Measurements from ENCODE around the gene HERPUD2.
"Not testable (repeated sequence)": the region's sequence is repeated elsewhere in the genome, so short reads cannot be mapped to it uniquely, and the experiment has no call there.

HERPUD2 gene

DNA sequence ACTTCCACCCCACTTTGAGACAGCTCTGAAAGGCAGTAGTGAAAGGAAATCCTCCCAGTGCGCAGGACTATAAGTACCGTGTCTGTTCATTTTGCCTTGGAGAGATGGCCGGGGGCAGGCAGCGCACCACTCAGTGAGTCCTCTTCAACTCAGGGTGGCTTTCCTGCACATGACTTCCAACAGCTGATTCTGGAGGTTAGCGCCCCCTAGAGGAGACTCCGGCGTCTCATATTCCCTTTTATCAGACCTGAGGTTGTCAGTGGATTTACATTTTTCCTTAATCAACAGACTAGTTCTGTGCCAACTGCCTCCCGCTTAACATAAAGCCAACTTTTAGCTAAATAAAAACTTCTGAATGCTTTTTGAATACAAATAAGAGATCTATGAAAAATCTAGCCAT is 101.0 kb downstream of the HERPUD2 start:
- Mint-ChIP-seq H3K4me3 (no peak overlapping the region), H3K4me1 (peaks cover 5% of the 10 kb centered on the region), H3K27me3 (ENCODE audit: low read depth) (no peaks in the 10 kb centered on the region), H3K36me3 (ENCODE audit: low read depth) (no peaks in the 10 kb centered on the region), H3K27ac (no peak overlapping the region), H3K9me3 (no peaks in the 10 kb centered on the region)
- TF ChIP-seq, protein P1, sequence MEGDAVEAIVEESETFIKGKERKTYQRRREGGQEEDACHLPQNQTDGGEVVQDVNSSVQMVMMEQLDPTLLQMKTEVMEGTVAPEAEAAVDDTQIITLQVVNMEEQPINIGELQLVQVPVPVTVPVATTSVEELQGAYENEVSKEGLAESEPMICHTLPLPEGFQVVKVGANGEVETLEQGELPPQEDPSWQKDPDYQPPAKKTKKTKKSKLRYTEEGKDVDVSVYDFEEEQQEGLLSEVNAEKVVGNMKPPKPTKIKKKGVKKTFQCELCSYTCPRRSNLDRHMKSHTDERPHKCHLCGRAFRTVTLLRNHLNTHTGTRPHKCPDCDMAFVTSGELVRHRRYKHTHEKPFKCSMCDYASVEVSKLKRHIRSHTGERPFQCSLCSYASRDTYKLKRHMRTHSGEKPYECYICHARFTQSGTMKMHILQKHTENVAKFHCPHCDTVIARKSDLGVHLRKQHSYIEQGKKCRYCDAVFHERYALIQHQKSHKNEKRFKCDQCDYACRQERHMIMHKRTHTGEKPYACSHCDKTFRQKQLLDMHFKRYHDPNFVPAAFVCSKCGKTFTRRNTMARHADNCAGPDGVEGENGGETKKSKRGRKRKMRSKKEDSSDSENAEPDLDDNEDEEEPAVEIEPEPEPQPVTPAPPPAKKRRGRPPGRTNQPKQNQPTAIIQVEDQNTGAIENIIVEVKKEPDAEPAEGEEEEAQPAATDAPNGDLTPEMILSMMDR (IDR thresholded peaks at IDR 0.05; ENCODE audit: unreplicated experiment in 3 of 3), result peak in 2 of 3 experiments; percentile 16 to 22

DNA sequence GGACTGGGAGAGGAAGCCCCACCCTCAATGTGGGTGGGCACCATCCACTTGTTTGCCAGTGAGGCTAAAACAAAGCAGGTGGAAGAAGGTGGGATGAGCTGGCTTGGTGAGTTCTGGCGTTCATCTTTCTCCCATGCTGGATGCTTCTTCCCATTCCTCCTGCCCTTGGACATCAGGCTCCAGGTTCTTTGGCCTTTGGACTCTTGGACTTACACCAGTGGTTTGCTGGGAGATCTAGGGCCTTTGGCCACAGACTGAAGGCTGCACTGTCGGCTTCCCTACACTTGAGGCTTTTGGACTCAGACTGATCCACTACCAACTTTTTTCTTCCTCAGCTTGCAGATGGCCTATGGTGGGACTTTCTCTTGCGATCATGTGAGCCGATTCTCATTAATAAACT is 106.3 kb downstream of the HERPUD2 start:
- H3K9me3 Mint-ChIP-seq, result no peaks in the 10 kb centered on the region
- no peaks in the 10 kb centered on the region for H3K36me3 Mint-ChIP-seq (ENCODE audit: low read depth)
- H3K4me3 Mint-ChIP-seq, result no peak overlapping the region
- H3K27ac Mint-ChIP-seq, result no peak overlapping the region
- no peaks in the 10 kb centered on the region for H3K4me1 Mint-ChIP-seq
- H3K27me3 Mint-ChIP-seq (ENCODE audit: low read depth), result no peaks in the 10 kb centered on the region
- TF ChIP-seq, protein P1 (IDR thresholded peaks at IDR 0.05; ENCODE audit: unreplicated experiment in 3 of 3), result no peak

DNA sequence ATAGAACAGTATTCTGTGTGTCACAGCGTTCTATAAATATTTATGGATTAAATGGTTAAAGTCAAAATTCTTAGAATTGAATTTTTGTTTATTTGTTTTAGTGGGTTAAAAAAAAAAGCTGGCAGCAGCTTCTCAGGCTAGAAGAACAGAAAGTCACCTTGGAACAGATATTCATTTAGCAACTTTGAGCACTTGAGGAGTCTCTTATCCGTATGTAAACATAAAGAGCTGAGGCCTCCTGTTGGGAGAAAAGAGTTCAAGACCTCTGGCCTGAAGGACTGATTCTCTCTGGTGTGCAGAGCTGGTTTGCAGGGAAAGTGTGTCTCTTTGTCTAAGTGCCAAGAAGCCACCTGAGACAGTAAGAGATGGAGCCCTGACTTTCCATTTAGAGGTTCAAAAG is 109.9 kb downstream of the HERPUD2 start:
- Mint-ChIP-seq H3K4me3 (no peak overlapping the region), H3K27ac (no peak overlapping the region), H3K9me3 (peaks cover 2% of the 10 kb centered on the region), H3K27me3 (ENCODE audit: low read depth) (peaks cover 4% of the 10 kb centered on the region), H3K4me1 (no peaks in the 10 kb centered on the region), H3K36me3 (ENCODE audit: low read depth) (no peaks in the 10 kb centered on the region)
- TF ChIP-seq, protein P1 (IDR thresholded peaks at IDR 0.05; ENCODE audit: unreplicated experiment in 3 of 3), result no peak

DNA sequence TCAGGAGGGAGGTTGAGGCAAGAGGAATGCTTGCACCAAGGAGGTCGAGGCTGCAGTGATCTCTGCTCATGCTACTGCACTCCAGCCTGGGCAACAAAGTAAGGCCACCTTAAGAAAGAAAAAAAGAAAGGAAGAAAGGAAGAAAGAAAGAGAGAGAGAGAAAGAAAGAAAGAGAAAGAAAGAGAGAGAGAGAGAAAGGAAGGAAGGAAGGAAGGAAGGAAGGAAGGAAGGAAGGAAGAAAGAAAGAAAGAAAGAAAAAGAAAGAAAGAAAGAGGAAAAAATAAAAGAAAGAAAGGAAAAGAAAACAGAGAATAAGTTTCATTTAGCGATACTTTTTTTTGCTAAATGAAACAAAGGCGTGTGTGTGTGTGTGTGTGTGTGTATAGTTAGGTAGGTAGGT is 110.4 kb downstream of the HERPUD2 start:
- not testable (repeated sequence) for H3K27ac Mint-ChIP-seq; H3K4me3 Mint-ChIP-seq; H3K4me1 Mint-ChIP-seq; H3K36me3 Mint-ChIP-seq (ENCODE audit: low read depth); H3K27me3 Mint-ChIP-seq (ENCODE audit: low read depth); H3K9me3 Mint-ChIP-seq

Data from nephron (organoid).